ENCODE measurements around the gene P2RX6.

The P2RX6 gene

GRCh38 chr22:21010426-21011113 lies 4.4 kb upstream of the P2RX6 start:
- DNase-seq (ENCODE audit: extremely low read depth in 1 of 2, low read depth in 1 of 2), result no peak

- DNase-seq (ENCODE audit: extremely low read depth in 1 of 2, low read depth in 1 of 2), result no peak
These were observed 2.2 kb upstream of the P2RX6 start for GRCh38 chr22:21012446-21013407.

- DNase-seq (ENCODE audit: extremely low read depth in 1 of 2, low read depth in 1 of 2), result no peak
These were observed 1.2 kb upstream of the P2RX6 start for GRCh38 chr22:21013657-21014201.

GRCh38 chr22:21014202-21014725 lies 701 bp upstream of the P2RX6 start:
- peak; percentile 62 to 73 for DNase-seq (ENCODE audit: extremely low read depth in 1 of 2, low read depth in 1 of 2)

GRCh38 chr22:21015466-21016006 lies 571 bp downstream of the P2RX6 start:
- DNase-seq (ENCODE audit: extremely low read depth in 1 of 2, low read depth in 1 of 2), result no peak

- no peak for DNase-seq (ENCODE audit: extremely low read depth in 1 of 2, low read depth in 1 of 2)
These were observed 1.9 kb downstream of the P2RX6 start for GRCh38 chr22:21016644-21017420.

- no peak for DNase-seq (ENCODE audit: extremely low read depth in 1 of 2, low read depth in 1 of 2)
These were observed 3.3 kb downstream of the P2RX6 start for GRCh38 chr22:21018314-21018713.

- DNase-seq (ENCODE audit: extremely low read depth in 1 of 2, low read depth in 1 of 2), result no peak
These were observed 6.0 kb downstream of the P2RX6 start for GRCh38 chr22:21020802-21021429.

- no peak for DNase-seq (ENCODE audit: extremely low read depth in 1 of 2, low read depth in 1 of 2)
These were observed 7.5 kb downstream of the P2RX6 start for GRCh38 chr22:21022507-21022906.

GRCh38 chr22:21022955-21023614 lies 8.1 kb downstream of the P2RX6 start:
- DNase-seq (ENCODE audit: extremely low read depth in 1 of 2, low read depth in 1 of 2), result no peak

- no peak for DNase-seq (ENCODE audit: extremely low read depth in 1 of 2, low read depth in 1 of 2)
These were observed 10.3 kb downstream of the P2RX6 start for GRCh38 chr22:21025266-21025665.

GRCh38 chr22:21025763-21026755 lies 11.1 kb downstream of the P2RX6 start:
- DNase-seq (ENCODE audit: extremely low read depth in 1 of 2, low read depth in 1 of 2), result no peak

- no peak for DNase-seq (ENCODE audit: extremely low read depth in 1 of 2, low read depth in 1 of 2)
These were observed 12.1 kb downstream of the P2RX6 start for GRCh38 chr22:21026783-21027692.

GRCh38 chr22:21028277-21029251 lies 13.6 kb downstream of the P2RX6 start:
- DNase-seq (ENCODE audit: extremely low read depth in 1 of 2, low read depth in 1 of 2), result no peak

- DNase-seq (ENCODE audit: extremely low read depth in 1 of 2, low read depth in 1 of 2), result no peak
These were observed 14.6 kb downstream of the P2RX6 start for GRCh38 chr22:21029486-21030025.

GRCh38 chr22:21030032-21030431 lies 15.1 kb downstream of the P2RX6 start:
- DNase-seq (ENCODE audit: extremely low read depth in 1 of 2, low read depth in 1 of 2), result no peak
